ENCODE results near the gene KLHL40. TPM values are rescaled to one million over a fixed set of nuclear protein-coding genes. Genes with fewer than 3 reads are reported as not detected.
A peak's percentile ranks its signal among the peaks of the same experiment; 100 is the strongest.

KLHL40 gene
- total RNA-seq, 1 donor from 2014 or later, result not detected

GRCh38 chr3:42706721-42707619 is 21.6 kb downstream of the KLHL40 start:
- peak; percentile 1 for DNase-seq
- H3K36me3 Mint-ChIP-seq (ENCODE audit: low read depth), result no peaks in the 10 kb centered on the region
- intact Hi-C loops (cut with micrococcal nuclease), result no loop called here
- POLR2A ChIA-PET, result no interaction called here
- no peak overlapping the region for H3K4me3 Mint-ChIP-seq
- H3K27me3 Mint-ChIP-seq, result peaks cover 8% of the 10 kb centered on the region
- no peaks in the 10 kb centered on the region for H3K9me3 Mint-ChIP-seq
- ATAC-seq (ENCODE audit: low read depth), result no peak
- no peak overlapping the region for H3K27ac Mint-ChIP-seq
- H3K4me1 Mint-ChIP-seq, result no peaks in the 10 kb centered on the region
- CTCF ChIA-PET, result no interaction called here
- TF ChIP-seq, protein P1, sequence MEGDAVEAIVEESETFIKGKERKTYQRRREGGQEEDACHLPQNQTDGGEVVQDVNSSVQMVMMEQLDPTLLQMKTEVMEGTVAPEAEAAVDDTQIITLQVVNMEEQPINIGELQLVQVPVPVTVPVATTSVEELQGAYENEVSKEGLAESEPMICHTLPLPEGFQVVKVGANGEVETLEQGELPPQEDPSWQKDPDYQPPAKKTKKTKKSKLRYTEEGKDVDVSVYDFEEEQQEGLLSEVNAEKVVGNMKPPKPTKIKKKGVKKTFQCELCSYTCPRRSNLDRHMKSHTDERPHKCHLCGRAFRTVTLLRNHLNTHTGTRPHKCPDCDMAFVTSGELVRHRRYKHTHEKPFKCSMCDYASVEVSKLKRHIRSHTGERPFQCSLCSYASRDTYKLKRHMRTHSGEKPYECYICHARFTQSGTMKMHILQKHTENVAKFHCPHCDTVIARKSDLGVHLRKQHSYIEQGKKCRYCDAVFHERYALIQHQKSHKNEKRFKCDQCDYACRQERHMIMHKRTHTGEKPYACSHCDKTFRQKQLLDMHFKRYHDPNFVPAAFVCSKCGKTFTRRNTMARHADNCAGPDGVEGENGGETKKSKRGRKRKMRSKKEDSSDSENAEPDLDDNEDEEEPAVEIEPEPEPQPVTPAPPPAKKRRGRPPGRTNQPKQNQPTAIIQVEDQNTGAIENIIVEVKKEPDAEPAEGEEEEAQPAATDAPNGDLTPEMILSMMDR (IDR thresholded peaks at IDR 0.05), result no peak

- intact Hi-C loops (cut with micrococcal nuclease), result no loop called here
- TF ChIP-seq, protein P1 (IDR thresholded peaks at IDR 0.05), result no peak
- Mint-ChIP-seq H3K27ac (no peak overlapping the region), H3K4me3 (no peak overlapping the region), H3K4me1 (no peaks in the 10 kb centered on the region), H3K9me3 (no peaks in the 10 kb centered on the region), H3K27me3 (peaks cover 8% of the 10 kb centered on the region), H3K36me3 (ENCODE audit: low read depth) (no peaks in the 10 kb centered on the region)
- ChIA-PET POLR2A (no interaction called here), CTCF (no interaction called here)
- no peak for ATAC-seq (ENCODE audit: low read depth)
- DNase-seq, result peak; percentile 11
Observed at GRCh38 chr3:42707620-42708355, 22.5 kb downstream of the KLHL40 start.

DNA sequence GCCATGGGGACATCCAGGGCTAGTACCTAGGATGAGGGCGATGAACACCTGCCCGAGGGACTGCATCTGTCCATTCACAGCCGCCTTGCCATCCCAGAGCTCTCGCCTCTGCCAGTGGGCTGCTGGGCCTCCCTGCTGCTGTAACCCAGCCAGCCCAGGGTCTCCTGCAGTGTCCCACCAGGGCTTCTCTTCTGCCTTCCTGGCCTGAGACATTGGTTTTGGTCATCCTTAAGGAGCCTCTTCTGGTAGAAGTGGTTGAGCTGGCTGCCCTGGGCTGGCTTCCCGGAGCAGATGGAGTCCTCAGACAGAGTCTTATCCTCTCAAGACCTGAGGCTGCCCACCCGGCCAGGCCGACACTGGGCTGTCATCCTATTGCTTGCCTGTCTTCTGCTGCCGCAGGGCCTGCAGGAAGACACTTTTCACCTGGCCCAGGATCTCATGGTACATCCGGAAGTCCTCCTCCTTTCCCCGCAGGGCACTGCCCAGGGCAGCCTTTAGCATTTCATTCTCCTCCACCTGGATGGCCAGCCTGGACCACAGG is 23.3 kb downstream of the KLHL40 start:
- ChIA-PET POLR2A (no interaction called here), CTCF (no interaction called here)
- Mint-ChIP-seq H3K4me3 (no peak overlapping the region), H3K27ac (no peak overlapping the region), H3K4me1 (peaks cover 9% of the 10 kb centered on the region), H3K9me3 (no peaks in the 10 kb centered on the region), H3K27me3 (peaks cover 2% of the 10 kb centered on the region), H3K36me3 (ENCODE audit: low read depth) (no peaks in the 10 kb centered on the region)
- DNase-seq (peak; percentile 11), ATAC-seq (ENCODE audit: low read depth) (no peak)
- intact Hi-C loops (cut with micrococcal nuclease), result no loop called here
- TF ChIP-seq, protein P1 (IDR thresholded peaks at IDR 0.05), result no peak

- H3K9me3 Mint-ChIP-seq, result no peaks in the 10 kb centered on the region
- ATAC-seq (ENCODE audit: low read depth), result no peak
- POLR2A ChIA-PET, result no interaction called here
- intact Hi-C loops (cut with micrococcal nuclease), result no loop called here
- H3K27me3 Mint-ChIP-seq, result peaks cover 2% of the 10 kb centered on the region
- CTCF ChIA-PET, result no interaction called here
- TF ChIP-seq, protein P1 (IDR thresholded peaks at IDR 0.05), result no peak
- peak; percentile 11 for DNase-seq
- H3K4me3 Mint-ChIP-seq, result no peak overlapping the region
- no peaks in the 10 kb centered on the region for H3K36me3 Mint-ChIP-seq (ENCODE audit: low read depth)
- no peak overlapping the region for H3K27ac Mint-ChIP-seq
- H3K4me1 Mint-ChIP-seq, result peaks cover 18% of the 10 kb centered on the region
Observed at GRCh38 chr3:42709621-42710020, 24.3 kb downstream of the KLHL40 start.
